Lung (tissue), 12 donors: ENCODE data around the gene YAP1. TPM values are rescaled to one million over a fixed set of nuclear protein-coding genes. Genes with fewer than 3 reads are reported as not detected.

Experiments used
- ATAC-seq: fragments of 200-7000 bp; cut with Tn5 transposase; one replicate; pipeline ENCODE4 v1.9.1; 2020; ENCODE audit warnings: moderate number of reproducible peaks; ENCODE audit not compliant: insufficient read depth, low FRiP score
- DNase-seq, 3 donors: peaks; one replicate each; pipeline ENCODE4 v3.0.0-alpha.2; 2013 to 2017
- H3K27ac ChIP-seq, 2 donors: one replicate each; pipeline ENCODE4 v1.5.1; 2013; ENCODE audit warnings: mild to moderate bottlenecking in 2 of 2, moderate library complexity in 2 of 2, control low read depth in 1 of 2, inconsistent platforms in 1 of 2, low read depth in 1 of 2, low read length in 1 of 2
- H3K27me3 ChIP-seq, 3 donors: one replicate each; pipeline ENCODE4 v1.5.1; 2013; ENCODE audit warnings: low read length in 2 of 3; ENCODE audit not compliant: control insufficient read depth in 3 of 3, insufficient read depth in 3 of 3
- H3K36me3 ChIP-seq, 4 donors: one replicate each; pipeline ENCODE4 v1.5.1; 2013; ENCODE audit warnings: low read length in 4 of 4, mild to moderate bottlenecking in 1 of 4, moderate library complexity in 1 of 4; ENCODE audit not compliant: control insufficient read depth in 4 of 4, insufficient read depth in 4 of 4
- H3K4me1 ChIP-seq, 5 donors: one replicate each; pipeline ENCODE4 v1.5.1; 2013; ENCODE audit warnings: low read length in 5 of 5, mild to moderate bottlenecking in 2 of 5, moderate library complexity in 1 of 5; ENCODE audit not compliant: control insufficient read depth in 5 of 5, insufficient read depth in 5 of 5
- H3K4me3 ChIP-seq: one replicate; pipeline ENCODE4 v1.5.1; 2013; ENCODE audit warnings: mild to moderate bottlenecking, control low read depth, moderate library complexity
- H3K9ac ChIP-seq, 2 donors: one replicate each; pipeline ENCODE4 v1.5.1; 2013; ENCODE audit warnings: low read length in 2 of 2, control low read depth in 1 of 2; ENCODE audit not compliant: insufficient read depth in 1 of 2
- H3K9me3 ChIP-seq, 4 donors: one replicate each; pipeline ENCODE4 v1.5.1; 2013; ENCODE audit warnings: low read length in 3 of 4, mild to moderate bottlenecking in 1 of 4, moderate library complexity in 1 of 4; ENCODE audit not compliant: control insufficient read depth in 4 of 4, insufficient read depth in 3 of 4
- CTCF ChIP-seq: IDR thresholded peaks from 2 replicates; pipeline ENCODE4 v1.5.1; 2012; ENCODE audit warnings: mild to moderate bottlenecking; ENCODE audit errors: control extremely low read depth, extremely low read depth
- WGBS, 2 donors: extraction: QIAGEN DNeasy Blood & Tissue Kit; methylation state at CpG; one replicate each; pipeline ENCODE4 v1.1.7; 2013; 5-methylcytosine and 5-hydroxymethylcytosine counted together
- polyA plus RNA-seq, 2 donors: library from polyadenylated mRNA; stranded (reverse); fragments of 200-250 nt; gene quantifications; one replicate each; pipeline ENCODE4 v1.2.1, GENCODE V29; 2013
- total RNA-seq, 2 donors: library from RNA; depleted of rRNA in 1 of 2; stranded (reverse); fragments of >200 nt in 1 of 2; gene quantifications; one replicate each; pipeline ENCODE4 v1.2.1, GENCODE V29; 2014 to 2021
- donor health status: control.
- donor health status: control.
- donor health status: Bipolar disorder and iron deficiency.
- donor health status: healthy.
- donor health status: DM: yes; HTN: yes; CAD: no.

Gene YAP1
- total and polyA plus RNA-seq, 4 donors, result 29.5 to 257 (median 80.4) TPM

GRCh38 chr11:102239448-102239847, 129.2 kb downstream of the YAP1 start:
- no peak overlapping the region for H3K4me3 ChIP-seq
- DNase-seq (no peak), ATAC-seq (no peak)
- WGBS, 2 donors, result 90 to 97% methylated on average over 2 of the region's 2 CpGs
- TF ChIP-seq CTCF, result no peak
- no peaks in the 10 kb centered on the region for H3K27me3 ChIP-seq
- no peaks in the 10 kb centered on the region for H3K9me3 ChIP-seq
- H3K4me1 ChIP-seq, result peaks cover 0 to 5% (median 0%) of the 10 kb centered on the region in 5 donors
- no peak overlapping the region for H3K27ac ChIP-seq
- H3K36me3 ChIP-seq, result no peaks in the 10 kb centered on the region
- H3K9ac ChIP-seq, result no peak overlapping the region

DNA sequence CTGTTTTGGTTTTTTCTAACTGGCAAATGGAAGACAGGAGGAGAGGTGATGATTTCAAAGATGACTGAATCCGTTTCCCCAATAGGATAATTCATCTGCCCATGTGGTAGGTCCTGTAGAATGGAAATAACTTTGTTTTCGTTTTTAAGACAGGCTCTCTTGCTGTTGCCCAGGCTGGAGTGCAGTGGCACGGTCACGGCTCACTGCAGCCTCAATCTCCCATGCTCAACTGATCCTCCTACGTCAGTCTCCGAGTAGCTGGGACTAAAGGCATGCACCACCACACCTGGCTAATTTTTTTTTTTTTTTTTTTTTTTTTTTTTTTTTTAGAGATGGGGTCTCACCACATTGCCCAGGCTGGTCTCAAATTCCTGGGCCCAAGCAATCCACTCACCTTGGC, 129.7 kb downstream of the YAP1 start:
- H3K27ac ChIP-seq, result no peak overlapping the region
- H3K27me3 ChIP-seq, result no peaks in the 10 kb centered on the region
- TF ChIP-seq CTCF, result no peak
- WGBS, 2 donors, result 93 to 95% methylated on average over 6 of the region's 6 CpGs
- no peaks in the 10 kb centered on the region for H3K36me3 ChIP-seq
- DNase-seq, result no peak
- H3K4me3 ChIP-seq, result no peak overlapping the region
- H3K4me1 ChIP-seq, result peaks cover 0 to 5% (median 0%) of the 10 kb centered on the region in 5 donors
- H3K9me3 ChIP-seq, result no peaks in the 10 kb centered on the region
- no peak for ATAC-seq
- H3K9ac ChIP-seq, result no peak overlapping the region

DNA sequence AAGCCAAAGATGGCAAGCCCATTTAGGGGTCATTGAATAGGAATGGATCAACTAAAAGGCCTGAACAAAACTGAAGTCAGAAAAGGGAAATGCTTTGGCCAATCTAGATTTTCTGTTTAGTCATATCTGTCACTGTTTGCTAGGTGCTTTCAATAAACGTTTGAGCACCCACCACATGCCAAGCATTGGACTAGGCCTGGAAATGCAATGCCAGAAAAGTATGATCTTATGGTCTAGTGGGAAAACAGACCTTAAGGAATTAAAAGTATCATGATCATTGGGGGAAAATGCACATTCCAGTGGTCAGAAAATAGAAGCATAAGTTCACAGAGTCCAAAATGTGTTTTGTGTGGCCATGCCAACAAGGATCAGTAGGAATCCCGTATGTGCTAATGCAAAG, 130.3 kb downstream of the YAP1 start:
- WGBS, 2 donors, result 44 to 48% methylated on average over 2 of the region's 2 CpGs
- H3K36me3 ChIP-seq, result no peaks in the 10 kb centered on the region
- H3K4me1 ChIP-seq, result peaks cover 0 to 5% (median 0%) of the 10 kb centered on the region in 5 donors
- no peak overlapping the region for H3K27ac ChIP-seq
- H3K27me3 ChIP-seq, result no peaks in the 10 kb centered on the region
- TF ChIP-seq CTCF, result no peak
- DNase-seq, result no peak
- ATAC-seq, result no peak
- H3K9ac ChIP-seq, result no peak overlapping the region
- no peaks in the 10 kb centered on the region for H3K9me3 ChIP-seq
- no peak overlapping the region for H3K4me3 ChIP-seq

DNA sequence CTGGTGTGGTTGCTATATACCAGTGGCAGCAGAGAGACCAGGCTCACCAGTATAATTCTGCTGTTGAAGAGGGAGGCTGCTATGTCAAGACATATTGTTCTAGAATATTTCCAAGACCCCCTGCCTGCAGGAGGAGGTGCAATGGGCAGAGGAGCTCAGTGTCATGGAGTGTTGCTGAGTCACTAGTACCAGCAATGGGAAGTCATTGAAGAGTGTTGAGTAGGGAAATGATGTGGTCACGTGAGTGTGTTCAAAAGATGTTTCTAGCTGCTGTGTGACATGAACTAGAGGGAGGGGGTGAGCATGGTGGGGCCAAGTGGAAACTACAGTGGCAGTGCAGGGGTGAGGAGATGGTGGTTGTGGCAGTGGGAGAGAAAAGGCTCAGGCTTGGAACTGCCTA, 130.8 kb downstream of the YAP1 start:
- no peak overlapping the region for H3K4me3 ChIP-seq
- no peak for DNase-seq
- H3K36me3 ChIP-seq, result no peaks in the 10 kb centered on the region
- no peak overlapping the region for H3K27ac ChIP-seq
- no peaks in the 10 kb centered on the region for H3K9me3 ChIP-seq
- no peak for ATAC-seq
- no peak for TF ChIP-seq CTCF
- 19 to 20% methylated on average over 1 of the region's 1 CpG for WGBS, 2 donors
- H3K4me1 ChIP-seq, result peaks cover 0 to 5% (median 0%) of the 10 kb centered on the region in 5 donors
- no peaks in the 10 kb centered on the region for H3K27me3 ChIP-seq
- no peak overlapping the region for H3K9ac ChIP-seq
